Measurements from ENCODE around the gene NPEPPS. TPM values are rescaled to one million over a fixed set of nuclear protein-coding genes. Genes with fewer than 3 reads are reported as not detected.

The NPEPPS gene
- total RNA-seq, 1 experiment from 2014 or later, result 117 TPM

DNA sequence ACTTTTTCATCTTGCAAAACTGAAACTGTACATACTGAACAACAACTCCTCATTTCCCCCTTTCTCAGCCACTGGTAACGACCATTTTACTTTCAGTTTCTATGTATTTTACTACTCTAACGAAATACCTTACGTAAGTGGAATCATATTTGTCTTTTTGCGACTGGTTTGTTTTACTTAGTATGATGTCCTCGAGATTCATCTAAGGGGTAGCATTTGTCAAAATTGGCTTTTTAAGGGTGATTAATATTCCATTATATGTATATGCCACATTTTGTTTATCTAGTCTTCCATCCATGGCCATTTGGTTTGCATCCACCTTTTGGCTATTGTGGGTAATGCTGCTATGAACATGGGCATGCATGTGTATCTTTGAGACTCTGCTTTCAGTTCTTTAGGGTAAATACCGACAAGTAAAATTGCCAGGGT is 129.2 kb downstream of the NPEPPS start:
- no peak overlapping the region for H3T11ph ChIP-seq (ENCODE audit: low read length)
- no peak overlapping the region for H3K4me3 Mint-ChIP-seq
- peaks cover 9% of the 10 kb centered on the region for H3K79me1 ChIP-seq (ENCODE audit: insufficient read depth, low read depth, low read length, poor library complexity, severe bottlenecking)
- no peak overlapping the region for H3K14ac ChIP-seq (ENCODE audit: insufficient read depth, low read length)
- no peak overlapping the region for H3K9ac ChIP-seq (ENCODE audit: extremely low read depth, insufficient read length, low read length)
- peaks cover 60 to 95% (median 84%) of the 10 kb centered on the region in 3 experiments for H3K36me3 Mint-ChIP-seq (ENCODE audit: insufficient read depth in 1 of 3, low read depth in 3 of 3)
- H4K8ac ChIP-seq (replicated peaks; ENCODE audit: insufficient read length, low read depth, low read length), result no peak overlapping the region
- H3K9me3 Mint-ChIP-seq, result no peaks in the 10 kb centered on the region
- H2BK15ac ChIP-seq (ENCODE audit: low read depth, low read length), result no peak overlapping the region
- DNase-seq, result no peak
- no peak overlapping the region for H2BK5ac ChIP-seq (ENCODE audit: insufficient read length, low read length)
- H4K20me1 ChIP-seq (ENCODE audit: control insufficient read depth, insufficient read depth, insufficient read length), result no peaks in the 10 kb centered on the region
- H3K27ac Mint-ChIP-seq, result 0 out of 7 replicates have a peak overlapping the region, but pooled peaks of 1 of the 3 experiments have one; percentile 23
- H3K9me3 ChIP-seq (ENCODE audit: control insufficient read depth, low read depth, low read length), result no peaks in the 10 kb centered on the region
- no peak overlapping the region for H2BK120ac ChIP-seq (ENCODE audit: low read depth, low read length, poor library complexity, severe bottlenecking)
- WGBS (ENCODE audit: extremely low coverage, insufficient read length, low lambda C conversion rate), result no CpG with 5 or more reads among the region's 6 CpGs
- no peak overlapping the region for H4K5ac ChIP-seq (ENCODE audit: insufficient read length, low read depth, low read length)
- no peaks in the 10 kb centered on the region for H3K27me3 ChIP-seq (ENCODE audit: insufficient read depth, low read length)
- no peak overlapping the region for H3K18ac ChIP-seq (ENCODE audit: insufficient read length, low read depth, low read length)
- H2AFZ ChIP-seq (ENCODE audit: low read length), result no peak overlapping the region
- H3K56ac ChIP-seq (ENCODE audit: insufficient read length, low read depth, low read length), result no peak overlapping the region
- H4K91ac ChIP-seq (ENCODE audit: insufficient read length, low read depth, low read length), result no peak overlapping the region
- H2AK5ac ChIP-seq (ENCODE audit: insufficient read length, low read length), result no peak overlapping the region
- H2BK12ac ChIP-seq (ENCODE audit: insufficient read length, low read depth, low read length), result no peak overlapping the region
- H3K23me2 ChIP-seq (ENCODE audit: insufficient read length, low read depth, low read length, poor library complexity, severe bottlenecking), result peaks cover 3% of the 10 kb centered on the region
- H3K4me1 ChIP-seq (ENCODE audit: insufficient read depth, low read length), result peaks cover 1% of the 10 kb centered on the region
- TF ChIP-seq, protein P1, sequence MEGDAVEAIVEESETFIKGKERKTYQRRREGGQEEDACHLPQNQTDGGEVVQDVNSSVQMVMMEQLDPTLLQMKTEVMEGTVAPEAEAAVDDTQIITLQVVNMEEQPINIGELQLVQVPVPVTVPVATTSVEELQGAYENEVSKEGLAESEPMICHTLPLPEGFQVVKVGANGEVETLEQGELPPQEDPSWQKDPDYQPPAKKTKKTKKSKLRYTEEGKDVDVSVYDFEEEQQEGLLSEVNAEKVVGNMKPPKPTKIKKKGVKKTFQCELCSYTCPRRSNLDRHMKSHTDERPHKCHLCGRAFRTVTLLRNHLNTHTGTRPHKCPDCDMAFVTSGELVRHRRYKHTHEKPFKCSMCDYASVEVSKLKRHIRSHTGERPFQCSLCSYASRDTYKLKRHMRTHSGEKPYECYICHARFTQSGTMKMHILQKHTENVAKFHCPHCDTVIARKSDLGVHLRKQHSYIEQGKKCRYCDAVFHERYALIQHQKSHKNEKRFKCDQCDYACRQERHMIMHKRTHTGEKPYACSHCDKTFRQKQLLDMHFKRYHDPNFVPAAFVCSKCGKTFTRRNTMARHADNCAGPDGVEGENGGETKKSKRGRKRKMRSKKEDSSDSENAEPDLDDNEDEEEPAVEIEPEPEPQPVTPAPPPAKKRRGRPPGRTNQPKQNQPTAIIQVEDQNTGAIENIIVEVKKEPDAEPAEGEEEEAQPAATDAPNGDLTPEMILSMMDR (conservative IDR thresholded peaks at IDR 0.05), result no peak
- no peak overlapping the region for H3K4ac ChIP-seq (ENCODE audit: low read depth, low read length)
- peaks cover 11 to 23% of the 10 kb centered on the region in 2 experiments for H3K4me1 Mint-ChIP-seq
- no peak overlapping the region for H2BK20ac ChIP-seq (ENCODE audit: low read depth, low read length, poor library complexity, severe bottlenecking)
- no peak overlapping the region for H3K23ac ChIP-seq (ENCODE audit: insufficient read length, low read depth, low read length)
- H3K27ac ChIP-seq (ENCODE audit: insufficient read length, low read depth, low read length), result no peak overlapping the region
- no peaks in the 10 kb centered on the region for H3K27me3 Mint-ChIP-seq (ENCODE audit: low read depth)
- peaks cover 8% of the 10 kb centered on the region; the same call in 1 of the 2 replicates for H3K79me2 ChIP-seq (ENCODE audit: insufficient read depth, low read length)
- no peak overlapping the region for H3K4me2 ChIP-seq (ENCODE audit: insufficient read depth, insufficient read length, low read length)
